HEK293T (cell line): Measurements from ENCODE around the gene TMEM151A.

Experiments
- CTCF ChIA-PET: fragments of 350-600 bp; formaldehyde crosslinking; extraction: SDS; loops from one replicate; lab custom pipeline; 2021; ENCODE audit warnings: antibody characterized with exemption, inconsistent platforms; lab: Yijun Ruan, JAX
- POLR2A ChIA-PET: fragments of 350-600 bp; formaldehyde crosslinking; extraction: SDS; loops from one replicate; lab custom pipeline; 2020; ENCODE audit warnings: antibody characterized with exemption, inconsistent platforms; lab: Yijun Ruan, JAX
- DNase-seq: peaks from one replicate; pipeline ENCODE4 v3.0.0; 2012; ENCODE audit warnings: mixed read lengths; ENCODE audit errors: extremely low spot score
- ARNT ChIP-seq: fragments of 450-650 bp; IDR thresholded peaks from 2 replicates; pipeline ENCODE4 v1.6.1; 2017; ENCODE audit warnings: mild to moderate bottlenecking
- BHLHE40 ChIP-seq: fragments of 450-650 bp; IDR thresholded peaks from 2 replicates; pipeline ENCODE4 v1.6.1; 2016; ENCODE audit warnings: mild to moderate bottlenecking, moderate library complexity, borderline replicate concordance
- CTBP1 ChIP-seq: fragments of 450-650 bp; IDR thresholded peaks from 2 replicates; pipeline ENCODE4 v1.6.1; 2016; ENCODE audit warnings: borderline replicate concordance
- ELF4 ChIP-seq: fragments of 450-650 bp; IDR thresholded peaks from 2 replicates; pipeline ENCODE4 v1.6.1; 2017; ENCODE audit warnings: antibody characterized with exemption
- FOXA1 ChIP-seq: fragments of 450-650 bp; IDR thresholded peaks from 2 replicates; pipeline ENCODE4 v1.6.1; 2016; ENCODE audit warnings: mild to moderate bottlenecking
- FOXK2 ChIP-seq: fragments of 450-650 bp; IDR thresholded peaks from 2 replicates; pipeline ENCODE4 v1.6.1; 2016; ENCODE audit warnings: mild to moderate bottlenecking
- FOXM1 ChIP-seq: fragments of 450-650 bp; IDR thresholded peaks from 2 replicates; pipeline ENCODE4 v1.6.1; 2017; ENCODE audit warnings: mild to moderate bottlenecking, borderline replicate concordance
- HDGF ChIP-seq: fragments of 450-650 bp; IDR thresholded peaks from 2 replicates; pipeline ENCODE4 v1.6.1; 2017; ENCODE audit warnings: antibody characterized with exemption, borderline replicate concordance
- L3MBTL2 ChIP-seq: fragments of 450-650 bp; conservative IDR thresholded peaks from 2 replicates; pipeline ENCODE4 v1.6.1; 2016; ENCODE audit warnings: mild to moderate bottlenecking
- LEF1 ChIP-seq: fragments of 450-650 bp; IDR thresholded peaks from 2 replicates; pipeline ENCODE4 v1.6.1; 2017; ENCODE audit warnings: mild to moderate bottlenecking, borderline replicate concordance
- NFRKB ChIP-seq: fragments of 450-650 bp; IDR thresholded peaks from 2 replicates; pipeline ENCODE4 v1.6.1; 2016; ENCODE audit warnings: mild to moderate bottlenecking, moderate library complexity
- SP1 ChIP-seq: fragments of 450-650 bp; IDR thresholded peaks from 2 replicates; pipeline ENCODE4 v1.6.1; 2017
- SUZ12 ChIP-seq: fragments of 450-650 bp; IDR thresholded peaks from 2 replicates; pipeline ENCODE4 v1.6.1; 2016; ENCODE audit warnings: mild to moderate bottlenecking
- TARDBP ChIP-seq: fragments of 450-650 bp; IDR thresholded peaks from 2 replicates; pipeline ENCODE4 v1.6.1; 2016
- ZNF384 ChIP-seq: fragments of 450-650 bp; IDR thresholded peaks from 2 replicates; pipeline ENCODE4 v1.6.1; 2016
- TF ChIP-seq, protein P1 (sequence below): fragments of 450-650 bp; IDR thresholded peaks from 2 replicates; pipeline ENCODE4 v1.6.1; 2016

Gene TMEM151A

DNA sequence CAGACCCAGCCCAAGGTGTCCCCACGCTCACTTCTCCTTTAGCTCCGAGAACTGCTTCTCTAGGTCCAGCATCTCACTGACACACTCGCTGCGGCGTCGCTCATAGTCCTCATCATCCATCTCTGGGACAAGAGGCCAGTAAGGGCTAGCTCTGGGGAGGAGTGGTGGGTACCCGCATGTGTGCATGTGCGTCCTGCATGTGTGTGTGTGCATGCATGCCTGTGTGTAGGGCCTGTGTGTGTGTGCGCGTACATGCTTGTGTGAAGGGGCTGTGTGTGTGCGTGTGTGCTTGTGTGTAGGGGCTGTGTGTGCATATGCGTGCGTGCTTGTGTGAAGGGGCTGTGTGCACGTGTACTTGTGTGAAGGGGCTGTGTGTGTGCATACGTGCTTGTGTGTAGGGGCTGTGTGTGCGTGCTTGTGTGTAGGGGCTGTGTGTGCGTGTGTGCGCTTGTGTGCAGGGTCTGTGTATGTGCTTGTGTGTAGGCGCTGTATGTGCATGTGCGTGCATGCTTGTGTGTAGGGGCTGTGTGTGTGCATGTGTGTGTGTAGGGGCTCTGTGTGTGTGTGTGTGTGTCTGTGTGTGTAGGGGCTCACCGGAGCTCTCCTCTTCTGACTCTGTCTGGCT, 49.9 kb downstream of the TMEM151A start:
- ChIA-PET CTCF (no interaction called here), POLR2A (no interaction called here)
- no peak for DNase-seq
- no peak for TF ChIP-seq ZNF384
- no peak for TF ChIP-seq ELF4
- TF ChIP-seq LEF1: no peak
- TF ChIP-seq FOXM1: no peak

GRCh38 chr11:66343176-66343575, 51.5 kb downstream of the TMEM151A start:
- ChIA-PET POLR2A (interaction anchor here (1.7 kb wide), 1 partner anchor 8 kb away, joined by 6 read pairs; the partner anchor contains the start of gene RIN1), CTCF (no interaction called here)
- no peak for TF ChIP-seq SUZ12
- TF ChIP-seq TARDBP: no peak
- no peak for TF ChIP-seq SP1
- TF ChIP-seq FOXM1: no peak
- no peak for TF ChIP-seq ARNT
- TF ChIP-seq, protein P1, sequence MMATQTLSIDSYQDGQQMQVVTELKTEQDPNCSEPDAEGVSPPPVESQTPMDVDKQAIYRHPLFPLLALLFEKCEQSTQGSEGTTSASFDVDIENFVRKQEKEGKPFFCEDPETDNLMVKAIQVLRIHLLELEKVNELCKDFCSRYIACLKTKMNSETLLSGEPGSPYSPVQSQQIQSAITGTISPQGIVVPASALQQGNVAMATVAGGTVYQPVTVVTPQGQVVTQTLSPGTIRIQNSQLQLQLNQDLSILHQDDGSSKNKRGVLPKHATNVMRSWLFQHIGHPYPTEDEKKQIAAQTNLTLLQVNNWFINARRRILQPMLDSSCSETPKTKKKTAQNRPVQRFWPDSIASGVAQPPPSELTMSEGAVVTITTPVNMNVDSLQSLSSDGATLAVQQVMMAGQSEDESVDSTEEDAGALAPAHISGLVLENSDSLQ: no peak
- no peak for TF ChIP-seq CTBP1
- TF ChIP-seq FOXK2: no peak
- TF ChIP-seq L3MBTL2: no peak
- no peak for TF ChIP-seq NFRKB
- TF ChIP-seq HDGF: no peak
- TF ChIP-seq BHLHE40: no peak
- TF ChIP-seq ZNF384: no peak
- no peak for TF ChIP-seq ELF4
- no peak for TF ChIP-seq LEF1
- TF ChIP-seq FOXA1: no peak
- DNase-seq: no peak

GRCh38 chr11:66344550-66345315, 53.0 kb downstream of the TMEM151A start, which contains the start of gene BRMS1:
BRMS1 (minus strand) TSS chr11:66345104; CDS start chr11:66342234, 2,870 bp downstream.
- ChIA-PET POLR2A (interaction anchor here (1.0 to 4.4 kb wide), 7 partner anchors 9 to 498 kb away, joined by 3 to 19 read pairs (median 4); partner anchors contain the start of genes RAB1B, RCE1, RIN1 and SLC29A2), CTCF (interaction anchor here (0.6 to 1.9 kb wide), 2 partner anchors 23 to 33 kb away, joined by 3 to 4 read pairs; no protein-coding TSS in a partner anchor)
- peak; percentile 93 for DNase-seq
- TF ChIP-seq TARDBP: no peak
- TF ChIP-seq L3MBTL2: no peak
- no peak for TF ChIP-seq ARNT
- no peak for TF ChIP-seq CTBP1
- no peak for TF ChIP-seq FOXA1
- peak; percentile 60 for TF ChIP-seq ELF4
- TF ChIP-seq ZNF384: no peak
- no peak for TF ChIP-seq SUZ12

GRCh38 chr11:66345316-66345649, 53.6 kb downstream of the TMEM151A start:
- POLR2A ChIA-PET: interaction anchor here (0.8 to 4.4 kb wide), 8 partner anchors 9 to 498 kb away, joined by 3 to 19 read pairs (median 4); partner anchors contain the start of genes DPP3, RAB1B, RCE1 and RIN1
- CTCF ChIA-PET: interaction anchor here (0.6 to 1.9 kb wide), 3 partner anchors 19 to 34 kb away, joined by 3 to 4 read pairs (median 4); no protein-coding TSS in a partner anchor
- no peak for DNase-seq
- TF ChIP-seq, protein P1: no peak
- TF ChIP-seq BHLHE40 (no peak), SUZ12 (no peak), ELF4 (no peak), LEF1 (no peak), NFRKB (no peak), HDGF (no peak), TARDBP (no peak), SP1 (no peak), ZNF384 (no peak), FOXK2 (no peak)
